Endometrial microvascular endothelial cells (primary cell): Measurements from ENCODE around the gene MYO7B. TPM values are rescaled to one million over a fixed set of nuclear protein-coding genes. Genes with fewer than 3 reads are reported as not detected.

Experiments used
- in situ Hi-C: cut with HindIII; loops from 2 replicates; pipeline ENCODE4 v1.10.0; 2017; ENCODE audit warnings: low sequenced_read_pairs, low pct_unique_long_range_greater_than_20kb; ENCODE audit errors: inconsistent ontology term
- total RNA-seq: library from RNA; depleted of rRNA; stranded (reverse); fragments of >200 nt; gene quantifications from one replicate; pipeline ENCODE4 v1.2.3, GENCODE V29; 2015; ENCODE audit errors: inconsistent ontology term

MYO7B gene
- total RNA-seq, 1 donor from 2014 or later: 0.19 TPM

DNA sequence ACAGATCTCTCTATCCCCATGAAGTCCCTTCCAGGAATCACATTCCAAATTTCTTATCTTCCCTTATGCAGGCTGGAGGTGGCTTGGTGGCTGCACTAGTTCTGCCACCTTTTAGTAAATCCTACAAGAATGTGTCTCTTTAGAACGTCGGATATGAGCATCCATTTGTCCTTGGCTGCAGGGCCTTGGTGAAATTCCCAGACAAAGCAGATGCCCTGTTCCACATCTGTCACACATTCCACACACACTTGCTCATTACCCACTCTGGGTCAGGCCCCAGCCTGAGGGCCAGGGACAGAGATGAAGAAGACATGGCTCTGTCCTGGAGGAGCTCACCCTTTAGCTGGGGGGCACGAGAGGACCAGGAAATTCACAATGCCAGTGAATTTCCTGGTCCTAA, 79.2 kb downstream of the MYO7B start:
- in situ Hi-C loops: no loop called here

DNA sequence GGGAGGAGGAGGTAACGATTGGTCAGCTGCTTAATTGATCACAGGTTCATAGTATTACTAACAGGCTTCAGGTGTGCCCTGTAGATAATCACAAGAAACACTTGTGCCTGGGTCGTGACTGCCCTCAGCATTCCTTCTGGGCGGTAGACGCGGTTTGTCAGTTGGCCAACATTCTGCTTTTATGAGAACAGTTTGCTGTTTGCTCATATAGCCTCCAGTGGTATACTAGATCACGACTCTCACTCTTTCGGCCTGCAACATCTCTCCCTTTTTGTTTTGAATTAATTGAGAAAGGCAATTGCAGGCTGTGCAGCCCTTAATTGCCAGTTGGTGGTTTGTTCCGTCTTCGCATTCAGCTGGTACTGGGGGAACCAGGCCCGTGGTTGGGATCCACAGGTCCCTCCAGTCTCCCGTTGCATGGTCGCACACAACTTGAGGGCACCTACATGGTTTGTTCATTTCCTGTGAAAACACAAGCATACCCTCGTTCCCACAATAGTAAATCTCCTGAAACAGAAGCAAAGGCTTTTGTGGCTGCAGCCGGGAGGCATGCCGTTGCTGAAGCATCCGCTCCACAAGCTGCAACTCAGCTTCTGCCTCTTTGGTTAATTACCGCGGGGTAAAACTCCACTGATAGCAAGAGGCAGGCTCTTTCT, 80.2 kb downstream of the MYO7B start:
- in situ Hi-C loops: no loop called here

DNA sequence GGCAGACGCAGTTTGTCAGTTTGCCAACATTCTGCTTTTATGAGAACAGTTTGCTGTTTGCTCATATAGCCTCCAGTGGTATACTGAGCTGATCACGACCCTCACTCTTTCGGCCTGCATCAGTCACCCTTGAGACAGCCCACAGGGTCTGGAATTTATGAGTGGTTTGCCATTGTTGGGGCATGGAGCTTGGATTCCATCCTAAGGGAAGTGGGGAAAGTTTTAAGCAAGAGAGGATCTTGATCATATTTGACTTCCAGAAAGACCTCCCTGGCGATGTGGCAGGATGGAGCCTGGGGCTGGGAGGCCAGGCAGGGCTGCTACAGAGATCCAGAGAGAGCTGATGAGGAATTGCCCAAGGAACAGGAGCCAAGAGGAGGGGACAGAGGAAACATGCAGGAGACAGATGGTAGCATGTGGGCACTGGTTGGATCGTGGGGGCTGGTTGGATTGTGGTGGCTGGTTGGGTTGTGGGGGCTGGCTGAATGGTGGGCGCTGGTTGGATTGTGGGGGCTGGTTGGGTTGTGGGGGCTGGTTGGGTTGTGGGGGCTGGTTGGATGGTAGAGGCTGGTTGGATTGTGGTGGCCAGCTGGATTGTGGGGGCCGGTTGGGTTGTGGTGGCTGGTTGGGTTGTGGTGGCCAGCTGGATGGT, 83.2 kb downstream of the MYO7B start:
- in situ Hi-C loops: no loop called here

DNA sequence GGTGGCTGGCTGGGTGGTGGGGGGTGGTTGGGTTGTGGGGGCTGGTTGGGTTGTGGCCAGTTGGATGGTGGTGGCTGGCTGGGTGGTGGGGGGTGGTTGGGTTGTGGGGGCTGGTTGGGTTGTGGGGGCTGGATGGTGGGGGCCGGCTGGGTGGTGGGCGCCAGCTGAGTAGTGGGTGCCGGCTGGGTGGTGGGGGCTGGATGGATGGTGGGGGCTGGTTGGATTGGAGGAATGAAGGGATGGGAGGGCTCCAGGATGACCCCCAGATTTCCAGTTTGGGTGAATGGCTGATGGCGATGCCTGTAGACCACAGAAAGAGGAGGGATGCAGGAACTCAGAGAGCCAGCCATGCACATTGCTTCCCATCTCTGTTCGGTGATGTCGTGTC, 83.7 kb downstream of the MYO7B start:
- in situ Hi-C loops: no loop called here

DNA sequence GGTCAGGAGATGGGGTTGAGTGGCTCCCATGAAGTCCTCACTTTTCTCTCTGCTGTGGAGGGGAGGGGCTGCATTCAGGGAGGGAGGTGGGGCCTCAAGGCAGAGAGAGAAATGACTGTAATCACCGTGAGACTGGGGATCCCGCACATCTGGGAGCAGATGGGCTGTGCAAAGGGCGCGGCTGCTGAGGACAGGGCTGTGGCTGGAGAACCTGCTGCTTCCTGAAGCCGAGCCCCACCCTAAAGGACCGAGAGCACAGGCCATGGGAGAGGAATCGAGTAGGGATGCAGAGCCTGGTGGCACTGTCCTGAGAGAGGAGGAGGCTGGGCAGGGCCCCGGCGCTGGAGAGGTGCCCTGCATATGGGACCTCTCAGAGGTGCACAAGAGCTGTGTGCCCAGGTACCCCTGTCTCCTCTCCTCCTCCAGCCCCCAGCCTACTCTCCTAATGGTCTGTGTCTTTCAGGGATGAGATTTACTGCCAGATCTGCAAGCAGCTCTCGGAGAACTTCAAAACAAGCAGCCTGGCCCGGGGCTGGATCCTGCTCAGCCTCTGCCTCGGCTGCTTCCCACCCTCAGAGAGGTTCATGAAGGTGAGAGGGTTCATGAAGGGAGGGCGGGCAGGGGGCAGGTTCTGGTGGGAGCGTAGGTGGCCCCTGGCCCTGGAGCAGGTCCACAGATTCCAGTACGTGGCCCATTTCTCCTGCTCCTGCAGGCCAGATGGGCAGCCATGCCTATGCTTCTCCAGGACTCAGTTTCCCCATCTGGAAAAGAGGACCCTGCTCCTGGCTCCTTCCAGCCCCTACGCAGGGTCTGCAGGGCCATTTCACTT, 84.6 kb downstream of the MYO7B start:
- in situ Hi-C loops: no loop called here

DNA sequence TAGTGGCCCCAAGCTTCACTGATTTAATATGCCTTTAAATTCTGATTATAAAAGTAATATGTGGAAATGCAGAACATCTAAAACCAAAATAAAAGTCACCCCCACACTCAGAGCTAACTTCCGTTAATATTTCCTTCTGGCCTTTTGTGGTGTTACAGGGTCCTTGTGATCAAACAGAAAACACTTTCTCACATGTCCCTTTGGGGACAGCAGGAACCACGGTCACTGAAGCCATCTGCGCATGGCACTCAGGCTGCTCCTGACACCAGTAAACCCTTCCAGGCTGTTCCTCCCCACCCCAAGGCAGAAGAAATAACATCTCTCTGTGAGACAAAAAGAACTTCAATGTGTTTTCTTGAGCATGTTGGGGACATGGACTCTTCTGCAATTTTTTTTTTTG, 85.4 kb downstream of the MYO7B start:
- in situ Hi-C loops: no loop called here

DNA sequence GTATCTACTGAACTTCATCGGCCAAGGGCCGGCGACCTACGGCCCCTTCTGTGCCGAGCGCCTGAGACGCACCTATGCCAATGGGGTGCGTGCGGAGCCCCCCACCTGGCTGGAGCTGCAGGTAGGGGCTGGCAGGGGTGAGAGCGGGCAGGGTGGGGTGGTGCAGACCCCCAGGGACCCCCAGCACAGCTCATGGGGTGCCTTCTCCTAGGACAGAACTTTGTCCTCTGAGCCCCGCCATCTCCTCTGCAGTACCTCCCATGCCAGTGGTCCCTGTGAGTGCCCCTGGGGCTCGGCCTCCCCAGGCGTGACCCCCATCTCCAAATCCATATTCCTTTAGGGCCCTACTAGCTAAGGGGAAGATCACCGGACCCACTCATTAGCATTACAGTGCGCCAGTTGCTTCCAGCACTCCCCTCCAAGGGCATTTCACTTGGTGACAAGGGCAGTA, 86.5 kb downstream of the MYO7B start:
- in situ Hi-C loops: no loop called here

DNA sequence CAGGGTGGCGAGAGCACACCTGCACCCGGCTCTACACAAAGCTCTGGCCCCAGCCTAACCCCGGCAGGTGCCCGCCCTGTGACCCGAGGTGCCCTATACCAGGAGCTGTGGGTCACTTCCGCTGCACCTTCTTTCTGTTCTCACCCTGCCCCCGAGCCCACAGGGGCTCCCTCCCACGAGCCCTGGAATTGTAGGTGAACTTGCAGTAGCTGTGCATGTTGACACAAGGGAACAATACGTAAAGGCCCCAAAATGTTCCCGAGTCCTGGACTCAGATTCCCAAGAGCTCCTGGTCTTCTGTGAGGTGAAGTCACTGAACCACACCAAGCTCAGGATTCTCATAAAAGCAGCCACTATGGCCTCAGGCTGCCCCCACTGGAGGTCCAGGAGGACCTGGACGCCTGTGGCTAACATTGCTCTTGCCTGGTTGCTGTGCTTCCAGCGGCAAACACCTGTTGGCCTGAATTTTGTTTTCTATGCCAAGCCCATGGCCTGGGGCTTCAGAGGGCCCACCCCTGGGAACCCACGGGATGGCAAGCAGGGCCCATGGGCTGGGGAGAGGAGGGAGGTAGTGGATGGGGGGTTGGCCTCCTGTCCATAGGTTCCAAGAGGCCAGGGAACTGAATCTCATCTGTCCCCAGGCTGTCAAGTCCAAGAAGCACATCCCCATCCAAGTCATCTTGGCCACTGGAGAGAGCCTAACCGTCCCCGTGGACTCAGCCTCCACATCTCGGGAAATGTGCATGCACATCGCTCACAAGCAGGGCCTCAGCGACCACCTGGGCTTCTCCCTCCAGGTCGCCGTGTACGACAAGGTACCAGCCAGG, 87.3 kb downstream of the MYO7B start:
- in situ Hi-C loops: no loop called here

DNA sequence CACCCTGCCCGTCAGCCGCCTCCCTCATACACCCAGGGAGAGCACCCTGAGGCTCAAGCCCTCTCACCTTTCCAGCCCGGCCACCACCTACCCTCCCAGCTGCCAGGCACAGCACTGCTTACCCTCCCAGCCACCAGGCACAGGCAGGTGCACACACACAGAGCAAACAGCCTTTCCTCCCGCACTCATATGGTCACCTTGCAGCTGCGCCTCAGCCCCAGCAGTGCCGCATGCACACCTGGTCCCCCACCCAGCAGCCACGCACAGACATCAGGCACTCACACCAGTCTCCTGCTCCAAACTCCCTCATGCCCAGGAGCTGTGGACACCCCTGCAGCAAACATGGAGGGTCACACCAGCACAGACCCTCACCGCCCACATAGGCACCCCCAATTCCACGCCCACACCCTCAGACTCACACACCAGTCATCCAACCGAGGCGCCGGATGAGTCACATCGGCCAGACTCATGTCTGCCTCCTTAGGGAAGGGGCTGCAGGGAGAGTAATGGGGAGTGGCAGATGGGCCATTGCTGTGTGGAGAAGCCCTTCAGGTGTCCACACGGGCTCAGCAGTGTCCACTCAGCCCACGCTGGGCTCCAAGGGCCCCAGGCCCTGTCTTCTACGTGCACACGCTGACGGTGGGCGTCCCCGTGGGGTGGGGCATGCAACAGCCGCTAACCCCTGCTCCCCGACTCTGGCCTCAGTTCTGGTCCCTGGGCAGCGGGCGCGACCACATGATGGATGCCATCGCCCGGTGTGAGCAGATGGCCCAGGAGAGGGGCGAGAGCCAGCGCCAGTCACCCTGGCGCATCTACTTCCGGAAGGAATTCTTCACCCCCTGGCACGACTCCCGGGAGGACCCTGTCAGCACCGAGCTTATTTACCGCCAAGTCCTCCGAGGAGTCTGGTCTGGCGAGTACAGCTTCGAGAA, 88.2 kb downstream of the MYO7B start:
- in situ Hi-C loops: no loop called here

DNA sequence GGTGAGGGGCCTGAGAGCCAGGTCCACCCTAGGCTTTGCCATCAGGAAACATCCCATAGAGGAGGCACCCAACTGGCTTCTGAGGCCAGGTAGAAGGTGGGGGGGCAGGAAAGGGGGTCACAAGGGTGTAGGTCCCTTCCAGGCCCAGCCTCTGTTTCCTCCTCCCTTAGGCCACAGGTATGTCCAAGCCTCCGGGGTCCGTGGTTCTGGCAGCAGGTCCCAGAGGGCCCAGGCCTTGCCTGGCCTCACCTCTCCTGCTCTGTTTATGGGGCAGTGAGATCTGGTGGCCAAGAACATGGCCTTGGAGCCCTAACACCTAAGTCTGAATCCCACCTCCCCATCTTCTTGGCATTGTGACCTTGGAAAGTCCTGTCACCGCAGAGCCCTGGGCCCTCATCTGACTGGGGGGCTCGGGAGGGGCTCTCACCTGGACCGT, 88.9 kb downstream of the MYO7B start:
- in situ Hi-C loops: no loop called here

DNA sequence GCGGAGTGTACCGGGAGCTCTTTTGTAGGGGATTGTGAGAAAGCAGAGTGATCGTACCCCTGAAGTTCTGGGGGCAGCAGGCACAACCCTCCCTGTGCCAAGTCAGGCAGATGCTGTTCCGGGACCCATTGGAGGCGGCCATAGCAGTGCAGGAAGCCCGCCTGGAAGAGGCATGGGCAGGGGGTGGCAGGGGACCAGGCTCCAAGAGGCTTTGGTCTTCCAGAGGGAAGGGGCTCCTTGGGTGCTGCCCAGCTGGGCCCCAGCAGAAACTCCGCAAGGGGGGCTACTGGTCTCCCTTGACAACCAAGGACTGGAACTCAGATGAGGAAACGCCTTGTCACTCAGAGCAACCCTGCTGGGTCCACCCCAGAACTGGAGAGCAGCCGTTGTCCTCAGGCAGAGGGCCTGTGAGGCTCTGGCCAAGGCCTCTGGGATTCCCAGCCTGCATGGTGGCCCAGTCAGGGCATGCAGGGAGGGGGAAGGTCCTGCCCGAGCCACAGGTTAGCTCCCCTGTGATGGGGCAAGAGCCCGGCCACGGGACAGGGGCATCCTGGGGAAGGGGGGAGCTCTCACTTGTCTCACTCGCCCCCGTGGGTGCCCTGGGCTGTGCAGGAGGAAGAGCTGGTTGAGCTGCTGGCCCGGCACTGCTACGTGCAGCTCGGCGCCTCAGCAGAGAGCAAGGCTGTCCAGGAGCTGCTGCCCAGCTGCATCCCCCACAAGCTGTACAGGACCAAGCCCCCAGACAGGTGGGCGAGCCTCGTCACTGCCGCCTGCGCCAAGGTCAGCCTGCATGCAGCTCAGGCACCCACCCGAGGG, 89.5 kb downstream of the MYO7B start:
- in situ Hi-C loops: no loop called here

DNA sequence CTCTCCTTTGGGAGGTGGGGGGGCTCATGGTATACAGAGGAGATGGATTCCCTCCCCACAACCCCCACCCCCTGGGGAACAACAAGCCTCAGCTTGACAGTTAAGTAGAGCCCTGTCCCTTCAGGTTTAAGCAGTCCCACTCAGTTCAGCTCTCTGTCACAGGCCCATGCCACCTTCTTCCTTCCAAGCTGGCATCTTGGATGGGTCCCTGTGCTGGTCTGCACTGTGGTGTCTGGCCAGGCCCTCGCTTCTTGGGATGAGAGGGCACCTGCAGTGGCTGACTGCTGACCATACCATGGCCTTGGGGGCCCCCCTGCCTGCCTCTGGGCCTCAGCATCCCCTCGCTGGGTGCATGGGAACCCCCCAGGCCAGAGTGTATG, 90.1 kb downstream of the MYO7B start:
- in situ Hi-C loops: no loop called here

DNA sequence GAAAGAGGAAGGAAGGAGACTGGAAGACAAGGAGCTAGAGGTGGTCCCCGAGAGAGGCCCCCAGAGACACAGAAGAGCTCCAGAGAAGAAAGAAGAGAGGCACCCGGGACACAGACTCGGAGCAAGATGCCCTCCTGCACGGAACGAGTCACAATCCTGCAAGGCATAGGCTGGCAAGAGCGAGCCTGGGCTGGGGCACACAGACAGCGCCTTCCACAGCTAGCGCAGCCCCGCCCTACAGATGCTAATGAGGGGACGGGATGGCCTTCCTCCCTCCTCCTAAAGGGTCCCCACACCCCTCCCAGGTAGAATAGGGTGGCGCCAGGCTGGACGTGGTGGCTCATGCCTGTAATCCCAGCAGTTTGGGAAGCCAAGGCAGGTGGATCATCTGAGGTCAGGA, 90.7 kb downstream of the MYO7B start:
- in situ Hi-C loops: no loop called here

DNA sequence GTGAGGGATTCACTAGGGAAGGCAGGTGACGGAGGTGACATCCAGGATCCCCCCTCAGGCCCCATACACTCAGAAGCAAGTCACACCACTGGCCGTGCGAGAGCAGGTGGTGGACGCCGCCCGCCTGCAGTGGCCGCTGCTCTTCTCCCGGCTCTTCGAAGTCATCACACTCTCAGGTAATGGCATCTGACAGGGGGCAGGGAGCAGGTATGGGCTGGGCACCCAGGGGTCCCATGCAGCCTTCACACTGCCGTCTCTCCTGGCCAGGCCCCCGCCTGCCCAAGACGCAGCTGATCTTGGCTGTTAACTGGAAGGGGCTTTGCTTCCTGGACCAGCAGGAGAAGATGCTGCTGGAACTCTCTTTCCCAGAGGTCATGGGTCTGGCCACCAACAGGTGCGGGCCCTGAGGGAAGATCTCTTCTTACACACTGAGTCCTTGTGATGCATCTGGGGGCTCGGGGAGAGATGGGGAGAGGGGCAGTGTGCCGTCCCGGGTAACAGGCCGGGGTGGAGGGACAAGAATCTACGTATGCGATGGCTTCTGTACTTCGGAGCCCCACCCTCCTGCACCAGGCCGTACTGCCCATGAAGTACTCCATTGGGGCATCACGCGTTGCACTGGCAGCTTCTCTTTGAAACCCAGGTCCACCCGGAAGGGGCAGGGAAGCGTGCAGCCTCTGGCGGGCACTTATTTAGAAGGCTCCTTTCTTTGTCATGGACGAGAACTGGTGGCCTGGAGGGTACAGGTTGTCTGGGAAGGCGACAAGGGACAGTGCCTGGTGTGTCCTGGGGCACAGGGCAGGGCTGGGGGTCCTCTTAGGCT, 91.6 kb downstream of the MYO7B start:
- in situ Hi-C loops: no loop called here

DNA sequence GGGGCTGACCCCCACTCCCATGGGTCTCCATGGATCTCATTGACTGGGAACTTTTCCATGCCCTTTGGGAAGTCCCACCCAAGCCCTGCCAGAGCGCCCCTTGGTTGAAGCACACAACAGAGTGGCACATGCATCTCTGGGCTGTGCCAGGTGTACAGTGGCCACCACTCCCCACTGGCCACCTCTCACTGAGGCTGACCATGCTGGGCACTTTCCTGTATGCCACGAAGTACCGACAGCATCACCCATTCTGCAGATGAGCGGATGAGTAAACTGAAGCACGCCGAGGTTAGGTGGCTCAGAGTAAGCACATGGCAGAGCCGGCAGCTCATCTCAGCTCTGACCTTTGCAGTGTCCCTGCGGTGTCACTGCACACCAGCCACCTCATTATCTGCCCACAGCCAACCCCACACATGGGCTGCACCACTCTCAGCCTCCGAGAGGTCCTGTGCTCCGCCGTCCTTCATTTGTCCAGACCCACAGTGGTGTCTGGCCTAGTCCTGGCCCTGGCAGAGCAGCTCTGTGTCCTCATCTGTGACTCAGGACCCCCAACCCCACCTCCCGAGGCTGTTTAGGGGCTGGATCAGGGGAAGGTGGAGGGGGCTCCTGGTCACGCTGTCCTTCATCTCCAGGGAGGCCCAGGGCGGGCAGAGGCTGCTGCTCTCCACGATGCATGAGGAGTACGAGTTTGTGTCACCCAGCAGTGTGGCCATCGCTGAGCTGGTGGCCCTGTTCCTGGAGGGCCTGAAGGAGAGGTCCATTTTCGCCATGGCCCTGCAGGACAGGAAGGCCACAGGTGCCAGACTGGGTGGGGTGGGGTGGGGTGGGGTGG, 92.5 kb downstream of the MYO7B start:
- in situ Hi-C loops: no loop called here
